BJ (cell line): ENCODE data around the gene CPLX3. TPM values are rescaled to one million over a fixed set of nuclear protein-coding genes. Genes with fewer than 3 reads are reported as not detected.

Source experiments
- CTCF ChIA-PET: fragments of 350-600 bp; formaldehyde crosslinking; extraction: SDS; loops from one replicate; lab custom pipeline; 2021; ENCODE audit warnings: antibody characterized with exemption, inconsistent platforms; lab: Yijun Ruan, JAX
- POLR2A ChIA-PET: fragments of 300-600 bp; sonication (Branson Sonifier 250); formaldehyde crosslinking; extraction: SDS; loops from one replicate; lab custom pipeline; 2021; ENCODE audit warnings: antibody characterized with exemption; lab: Charles Lee
- DNase-seq: peaks from one replicate; pipeline ENCODE4 v3.0.0-alpha.2; 2011; ENCODE audit warnings: low read depth
- H3K27me3 ChIP-seq: 2 replicates; pipeline ENCODE4 v1.6.0; 2011; ENCODE audit warnings: low read length; ENCODE audit not compliant: control insufficient read depth, insufficient read depth
- H3K36me3 ChIP-seq: 2 replicates; pipeline ENCODE4 v1.5.1; 2011; ENCODE audit warnings: low read length; ENCODE audit not compliant: control insufficient read depth, insufficient read depth
- H3K4me3 ChIP-seq: 2 replicates; pipeline ENCODE4 v1.5.1; 2011; ENCODE audit warnings: low read depth, mild to moderate bottlenecking, control low read depth, low read length
- polyA plus RNA-seq: library from polyadenylated mRNA; depleted of rRNA; stranded (reverse); fragments of >200 nt; gene quantifications from 2 replicates; pipeline ENCODE4 v1.2.3, GENCODE V29; 2011
- TF ChIP-seq, protein P1 (sequence below): IDR thresholded peaks from 2 replicates; pipeline ENCODE4 v1.5.1; 2011; ENCODE audit warnings: low read depth, mild to moderate bottlenecking, control low read depth, inconsistent platforms, low read length, moderate library complexity; ENCODE audit not compliant: insufficient read depth

The CPLX3 gene
- polyA plus RNA-seq, 1 experiment = not detected

- H3K27me3 ChIP-seq = peaks cover 3% of the 10 kb centered on the region; the same call in 1 of the 2 replicates
- CTCF ChIA-PET = interaction anchor here (2.1 kb wide), 1 partner anchor 20 kb away, joined by 8 read pairs; no protein-coding TSS in a partner anchor
- H3K4me3 ChIP-seq = no peak overlapping the region
- no peaks in the 10 kb centered on the region for H3K36me3 ChIP-seq
- DNase-seq = no peak
- TF ChIP-seq, protein P1, sequence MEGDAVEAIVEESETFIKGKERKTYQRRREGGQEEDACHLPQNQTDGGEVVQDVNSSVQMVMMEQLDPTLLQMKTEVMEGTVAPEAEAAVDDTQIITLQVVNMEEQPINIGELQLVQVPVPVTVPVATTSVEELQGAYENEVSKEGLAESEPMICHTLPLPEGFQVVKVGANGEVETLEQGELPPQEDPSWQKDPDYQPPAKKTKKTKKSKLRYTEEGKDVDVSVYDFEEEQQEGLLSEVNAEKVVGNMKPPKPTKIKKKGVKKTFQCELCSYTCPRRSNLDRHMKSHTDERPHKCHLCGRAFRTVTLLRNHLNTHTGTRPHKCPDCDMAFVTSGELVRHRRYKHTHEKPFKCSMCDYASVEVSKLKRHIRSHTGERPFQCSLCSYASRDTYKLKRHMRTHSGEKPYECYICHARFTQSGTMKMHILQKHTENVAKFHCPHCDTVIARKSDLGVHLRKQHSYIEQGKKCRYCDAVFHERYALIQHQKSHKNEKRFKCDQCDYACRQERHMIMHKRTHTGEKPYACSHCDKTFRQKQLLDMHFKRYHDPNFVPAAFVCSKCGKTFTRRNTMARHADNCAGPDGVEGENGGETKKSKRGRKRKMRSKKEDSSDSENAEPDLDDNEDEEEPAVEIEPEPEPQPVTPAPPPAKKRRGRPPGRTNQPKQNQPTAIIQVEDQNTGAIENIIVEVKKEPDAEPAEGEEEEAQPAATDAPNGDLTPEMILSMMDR = no peak
- POLR2A ChIA-PET = no interaction called here
Measured at GRCh38 chr15:74820056-74820455, 6.4 kb upstream of the CPLX3 start.

- POLR2A ChIA-PET = no interaction called here
- TF ChIP-seq, protein P1 = no peak
- no peak for DNase-seq
- CTCF ChIA-PET = interaction anchor here (0.6 to 2.1 kb wide), 6 partner anchors 11 to 495 kb away, joined by 3 to 8 read pairs (median 4); no protein-coding TSS in a partner anchor
- no peaks in the 10 kb centered on the region for H3K36me3 ChIP-seq
- peaks cover 13% of the 10 kb centered on the region for H3K27me3 ChIP-seq
- H3K4me3 ChIP-seq = no peak overlapping the region
Measured at GRCh38 chr15:74821091-74821789, 5.2 kb upstream of the CPLX3 start.

DNA sequence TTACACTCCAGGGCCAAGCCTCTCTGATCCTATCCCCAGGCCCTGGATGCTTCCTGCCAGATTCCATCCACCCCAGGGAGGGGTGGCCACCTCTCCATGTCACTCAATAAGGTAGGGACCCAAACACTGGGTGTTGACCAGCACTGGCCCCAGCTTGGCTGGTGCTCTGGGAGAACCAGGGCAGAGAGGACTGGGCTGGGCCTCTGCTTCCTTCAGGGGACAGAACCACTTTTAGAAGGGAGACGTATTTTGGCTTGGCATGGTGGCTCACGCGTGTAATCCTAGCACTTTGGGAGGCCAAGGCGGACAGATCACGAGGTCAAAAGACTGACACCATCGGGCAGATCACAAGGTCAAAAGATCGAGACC is 4.7 kb upstream of the CPLX3 start:
- POLR2A ChIA-PET = no interaction called here
- Histone ChIP-seq H3K4me3 (no peak overlapping the region), H3K36me3 (no peaks in the 10 kb centered on the region), H3K27me3 (peaks cover 16% of the 10 kb centered on the region)
- no peak for DNase-seq
- TF ChIP-seq, protein P1 = no peak
- CTCF ChIA-PET = interaction anchor here (0.6 to 2.1 kb wide), 6 partner anchors 10 to 495 kb away, joined by 3 to 8 read pairs (median 4); no protein-coding TSS in a partner anchor

- H3K36me3 ChIP-seq = no peaks in the 10 kb centered on the region
- no peak for DNase-seq
Measured at GRCh38 chr15:74822233-74822632, 4.2 kb upstream of the CPLX3 start.

GRCh38 chr15:74823324-74823723 is 3.1 kb upstream of the CPLX3 start:
- ChIA-PET CTCF (interaction anchor here (0.6 kb wide), 1 partner anchor 14 kb away, joined by 3 read pairs; no protein-coding TSS in a partner anchor), POLR2A (no interaction called here)
- H3K27me3 ChIP-seq = peaks cover 27% of the 10 kb centered on the region
- TF ChIP-seq, protein P1 = no peak
- no peaks in the 10 kb centered on the region for H3K36me3 ChIP-seq
- H3K4me3 ChIP-seq = no peak overlapping the region
- DNase-seq = no peak

More at GRCh38 chr15:74822233-74822632, 4.2 kb upstream of the CPLX3 start:
- CTCF ChIA-PET = interaction anchor here (0.6 to 2.1 kb wide), 3 partner anchors 14 to 38 kb away, joined by 3 to 8 read pairs (median 5); no protein-coding TSS in a partner anchor
- Histone ChIP-seq H3K4me3 (no peak overlapping the region), H3K27me3 (peaks cover 18% of the 10 kb centered on the region)
- TF ChIP-seq, protein P1 = no peak
- POLR2A ChIA-PET = no interaction called here
